Thyroid gland (tissue), 4 donors: ENCODE data around the gene AGAP5.

ENCODE experiments used
- POLR2A ChIP-seq, 2 donors: fragments of 450-650 bp; IDR thresholded peaks; one replicate each; pipeline ENCODE4 v1.6.1; 2017; ENCODE audit warnings: antibody characterized with exemption in 2 of 2, mild to moderate bottlenecking in 2 of 2, moderate library complexity in 1 of 2
- TF ChIP-seq, protein P1 (sequence below), 6 experiments: fragments of 200-600 bp in 3 of 6; fragments of 450-650 bp in 3 of 6; sonication (generic) in 3 of 6; IDR thresholded peaks; one replicate each; pipeline ENCODE4 v1.5.1; 2016 to 2019; ENCODE audit warnings: antibody characterized with exemption in 6 of 6, mild to moderate bottlenecking in 2 of 6, inconsistent platforms in 1 of 6, moderate library complexity in 1 of 6

DNA sequence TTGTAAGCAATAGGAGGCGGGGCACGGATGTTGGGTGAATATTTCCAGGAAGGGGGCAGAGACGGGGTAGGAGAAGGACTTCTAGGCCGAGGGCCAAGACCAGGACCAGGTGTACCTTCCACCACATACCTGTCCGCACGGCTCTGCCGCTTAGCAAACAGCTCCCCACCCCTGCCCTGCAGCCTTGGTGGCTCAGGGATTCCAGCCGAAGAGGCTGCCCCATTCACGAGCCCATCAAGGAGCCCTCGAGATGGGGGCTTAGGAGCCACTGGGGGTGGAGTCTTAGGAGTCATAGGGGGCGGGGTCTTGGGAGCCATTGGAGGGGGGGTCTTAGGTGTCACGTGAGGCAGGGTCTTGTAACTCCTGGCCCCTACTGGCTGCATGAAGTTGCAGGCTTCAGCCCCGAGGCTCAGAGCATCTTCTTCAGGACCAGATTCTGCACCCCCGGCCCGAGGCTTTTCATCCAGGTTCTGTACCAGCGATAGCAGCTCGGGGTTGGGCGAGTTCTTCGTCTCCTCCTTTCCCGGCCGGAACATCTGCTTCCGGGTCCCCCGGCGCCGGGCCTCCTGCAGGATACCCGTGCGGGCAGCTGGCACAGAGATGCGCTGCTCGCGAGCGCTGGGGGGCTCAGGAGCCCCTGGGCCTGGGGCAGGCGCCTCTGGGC is 50.6 kb downstream of the AGAP5 start:
- TF ChIP-seq, protein P1, sequence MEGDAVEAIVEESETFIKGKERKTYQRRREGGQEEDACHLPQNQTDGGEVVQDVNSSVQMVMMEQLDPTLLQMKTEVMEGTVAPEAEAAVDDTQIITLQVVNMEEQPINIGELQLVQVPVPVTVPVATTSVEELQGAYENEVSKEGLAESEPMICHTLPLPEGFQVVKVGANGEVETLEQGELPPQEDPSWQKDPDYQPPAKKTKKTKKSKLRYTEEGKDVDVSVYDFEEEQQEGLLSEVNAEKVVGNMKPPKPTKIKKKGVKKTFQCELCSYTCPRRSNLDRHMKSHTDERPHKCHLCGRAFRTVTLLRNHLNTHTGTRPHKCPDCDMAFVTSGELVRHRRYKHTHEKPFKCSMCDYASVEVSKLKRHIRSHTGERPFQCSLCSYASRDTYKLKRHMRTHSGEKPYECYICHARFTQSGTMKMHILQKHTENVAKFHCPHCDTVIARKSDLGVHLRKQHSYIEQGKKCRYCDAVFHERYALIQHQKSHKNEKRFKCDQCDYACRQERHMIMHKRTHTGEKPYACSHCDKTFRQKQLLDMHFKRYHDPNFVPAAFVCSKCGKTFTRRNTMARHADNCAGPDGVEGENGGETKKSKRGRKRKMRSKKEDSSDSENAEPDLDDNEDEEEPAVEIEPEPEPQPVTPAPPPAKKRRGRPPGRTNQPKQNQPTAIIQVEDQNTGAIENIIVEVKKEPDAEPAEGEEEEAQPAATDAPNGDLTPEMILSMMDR (IDR thresholded peaks at IDR 0.05) = no peak
- TF ChIP-seq POLR2A (IDR thresholded peaks at IDR 0.05) = no peak
